Activated naive CD8-positive, alpha-beta T cell treated with anti-CD3 and anti-CD28 coated beads, Interleukin-2, amount 10 ng/mL, durations not matched to agents 7 days and 5 days (primary cell): ENCODE measurements around the gene SPTSSB. TPM values are rescaled to one million over a fixed set of nuclear protein-coding genes. Genes with fewer than 3 reads are reported as not detected.

Source experiments
- ATAC-seq: fragments of 150-1000 bp; cut with Tn5 transposase; one replicate; pipeline ENCODE4 v1.10.0; 2021; ENCODE audit warnings: low read depth, moderate library complexity
- POLR2A ChIA-PET: fragments of 350-600 bp; sonication (Branson Sonifier 250); formaldehyde crosslinking; loops from one replicate; lab custom pipeline; 2021; ENCODE audit warnings: antibody characterized with exemption; lab: Charles Lee
- DNase-seq: peaks from one replicate; pipeline ENCODE4 v3.0.0; 2021
- H3K27ac Mint-ChIP-seq: one replicate; pipeline ENCODE4 v1.8.0; 2022; ENCODE audit warnings: mild to moderate bottlenecking, mixed read lengths
- H3K27me3 Mint-ChIP-seq: one replicate; pipeline ENCODE4 v1.8.0; 2022; ENCODE audit warnings: mild to moderate bottlenecking, moderate library complexity, mixed read lengths
- H3K36me3 Mint-ChIP-seq: one replicate; pipeline ENCODE4 v1.8.0; 2021; ENCODE audit warnings: mild to moderate bottlenecking, mixed read lengths
- H3K4me1 Mint-ChIP-seq: one replicate; pipeline ENCODE4 v1.8.0; 2021; ENCODE audit warnings: mixed read lengths
- H3K4me3 Mint-ChIP-seq: one replicate; pipeline ENCODE4 v1.8.0; 2022; ENCODE audit warnings: mild to moderate bottlenecking, moderate library complexity, mixed read lengths
- H3K9me3 Mint-ChIP-seq: one replicate; pipeline ENCODE4 v1.8.0; 2021; ENCODE audit warnings: mixed read lengths
- total RNA-seq, 2 experiments: library from RNA; stranded (reverse); gene quantifications; one replicate each; pipeline ENCODE4 v1.2.3, GENCODE V29; 2021

Gene SPTSSB
- total RNA-seq, 2 experiments from 2014 or later: 0.08 TPM; not detected in 1

DNA sequence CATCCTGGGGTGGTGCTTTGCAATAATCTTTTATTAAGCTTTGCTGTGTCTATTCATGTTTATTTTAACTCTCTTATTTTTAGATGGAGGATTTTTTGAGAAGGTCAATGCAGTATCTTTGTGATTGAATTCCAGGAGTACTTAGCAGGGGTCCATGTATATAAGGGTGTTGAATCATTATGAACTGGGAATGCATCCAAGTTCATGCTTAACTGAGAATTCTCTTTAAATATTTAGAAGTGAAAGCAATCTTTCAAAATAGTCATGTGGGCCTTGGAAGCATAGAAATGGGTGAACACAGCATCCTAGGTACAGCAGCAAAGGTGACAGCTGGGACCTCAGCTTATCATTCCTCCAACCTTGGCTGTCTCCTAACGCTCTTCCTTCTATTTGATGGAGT, 27.3 kb downstream of the SPTSSB start:
- H3K27ac Mint-ChIP-seq: no peak overlapping the region
- no peak overlapping the region for H3K4me3 Mint-ChIP-seq
- peaks cover 1% of the 10 kb centered on the region for H3K9me3 Mint-ChIP-seq
- H3K4me1 Mint-ChIP-seq: peaks cover 3% of the 10 kb centered on the region
- DNase-seq (no peak), ATAC-seq (no peak)
- peaks cover 53% of the 10 kb centered on the region for H3K27me3 Mint-ChIP-seq
- H3K36me3 Mint-ChIP-seq: no peaks in the 10 kb centered on the region
- POLR2A ChIA-PET: no interaction called here

DNA sequence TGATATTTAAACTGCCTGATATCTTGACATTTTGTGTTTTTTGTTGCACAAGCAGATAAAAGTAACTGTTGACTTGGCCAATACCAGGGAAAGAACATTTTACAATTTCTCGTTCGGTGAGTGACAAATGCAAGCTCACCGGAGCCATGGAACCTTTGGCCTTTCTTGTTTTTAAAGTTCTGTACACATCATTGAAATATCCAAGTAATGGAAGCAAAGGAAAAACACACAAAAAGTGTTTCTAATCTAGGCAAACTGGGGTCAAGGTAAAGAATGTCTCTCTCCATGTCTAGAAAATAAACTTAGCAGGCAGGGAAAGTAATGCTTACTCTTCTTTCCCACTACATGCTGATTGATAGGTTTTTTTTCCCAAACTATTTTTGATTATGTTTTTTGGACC, 27.8 kb downstream of the SPTSSB start:
- Mint-ChIP-seq H3K27ac (no peak overlapping the region), H3K27me3 (peaks cover 49% of the 10 kb centered on the region), H3K4me1 (no peaks in the 10 kb centered on the region), H3K36me3 (no peaks in the 10 kb centered on the region), H3K4me3 (no peak overlapping the region), H3K9me3 (peaks cover 1% of the 10 kb centered on the region)
- ATAC-seq (no peak), DNase-seq (no peak)
- POLR2A ChIA-PET: no interaction called here

DNA sequence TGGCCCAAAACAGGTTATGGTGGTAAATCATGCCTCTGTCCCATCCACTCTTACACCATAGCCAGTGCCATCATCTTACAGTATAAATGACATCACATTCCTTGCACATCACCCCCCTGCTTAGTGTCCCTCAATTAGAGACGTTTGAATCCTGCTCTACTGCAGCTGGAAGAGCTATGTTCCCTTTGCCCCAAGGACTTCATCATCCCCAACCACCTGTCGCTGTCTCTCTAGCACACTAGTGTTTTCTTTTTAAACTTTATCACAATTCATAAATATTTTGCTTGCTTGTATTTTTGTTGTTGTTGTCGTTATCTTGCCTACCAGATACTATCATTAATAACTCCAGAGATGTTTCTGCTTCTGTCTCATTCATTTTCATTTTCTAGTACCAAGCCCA, 28.7 kb downstream of the SPTSSB start:
- Mint-ChIP-seq H3K27ac (no peak overlapping the region), H3K4me1 (no peaks in the 10 kb centered on the region), H3K36me3 (no peaks in the 10 kb centered on the region), H3K4me3 (no peak overlapping the region), H3K27me3 (peaks cover 51% of the 10 kb centered on the region), H3K9me3 (peaks cover 1% of the 10 kb centered on the region)
- ATAC-seq: no peak
- POLR2A ChIA-PET: no interaction called here
- no peak for DNase-seq

DNA sequence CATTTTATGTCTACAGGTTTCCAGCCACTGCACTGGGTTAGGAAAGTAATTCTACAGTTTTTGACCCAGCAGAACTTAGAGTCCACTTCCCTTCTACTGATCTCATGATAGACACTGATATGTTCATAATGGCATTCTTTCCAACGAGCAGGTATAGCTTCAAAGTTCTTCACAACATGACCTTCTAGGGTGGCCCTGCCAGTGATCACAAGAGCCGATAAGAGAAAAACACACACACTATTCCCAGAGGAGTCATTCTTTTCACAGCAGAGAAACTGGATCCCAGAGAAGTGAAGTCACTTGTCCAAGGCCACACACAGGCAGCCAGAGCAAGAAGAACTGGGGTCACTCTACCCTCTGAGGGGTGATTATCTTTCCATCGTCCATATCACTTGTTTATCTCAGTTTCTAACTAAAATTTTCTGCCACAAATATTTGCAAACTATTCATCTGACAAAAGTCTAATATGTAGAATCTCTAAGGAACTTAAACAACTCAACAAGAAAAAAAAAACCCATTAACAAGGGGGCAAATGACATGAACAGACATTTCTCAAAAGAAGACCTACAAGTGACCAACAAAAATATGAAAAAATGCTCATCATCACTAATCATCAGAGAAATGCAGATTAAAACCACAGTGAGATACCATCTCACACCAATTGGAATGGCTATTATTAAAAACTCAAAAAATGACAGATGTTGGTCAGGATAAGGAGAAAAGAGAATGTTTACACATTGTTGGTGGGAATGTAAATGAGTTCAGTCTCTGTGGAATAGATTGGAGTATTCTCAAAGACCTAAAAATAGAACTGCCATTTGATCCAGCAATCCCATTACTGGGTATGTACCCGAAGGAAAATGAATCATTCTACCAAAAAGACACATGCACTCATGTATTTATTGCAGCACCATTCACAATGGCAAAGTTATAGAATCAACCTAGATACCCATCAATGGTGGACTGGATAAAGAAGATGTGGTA, 31.5 kb downstream of the SPTSSB start:
- no peaks in the 10 kb centered on the region for H3K36me3 Mint-ChIP-seq
- H3K27ac Mint-ChIP-seq: no peak overlapping the region
- H3K4me1 Mint-ChIP-seq: no peaks in the 10 kb centered on the region
- no peak overlapping the region for H3K4me3 Mint-ChIP-seq
- ATAC-seq: no peak
- POLR2A ChIA-PET: no interaction called here
- H3K9me3 Mint-ChIP-seq: peaks cover 4% of the 10 kb centered on the region
- DNase-seq: no peak
- H3K27me3 Mint-ChIP-seq: peaks cover 55% of the 10 kb centered on the region

DNA sequence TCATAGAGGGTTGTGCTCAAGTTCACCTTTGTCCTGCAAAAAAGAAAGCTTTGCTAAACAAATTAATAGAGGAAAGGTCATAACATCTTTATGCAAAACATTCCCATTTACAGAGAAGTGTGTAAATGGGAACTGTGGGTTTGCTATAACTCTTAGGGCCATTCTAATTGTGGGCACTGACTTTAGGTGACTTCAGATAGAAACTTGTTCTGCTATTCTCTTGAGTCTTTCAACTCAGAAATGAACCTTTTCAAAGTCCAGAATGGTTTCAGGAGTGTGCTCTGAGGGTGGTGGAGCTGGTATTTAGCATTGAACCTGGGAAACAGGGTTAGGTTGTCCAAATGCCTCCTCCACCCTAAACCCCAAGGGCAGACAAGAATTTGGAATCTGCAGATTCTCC, 34.0 kb downstream of the SPTSSB start:
- Mint-ChIP-seq H3K9me3 (peaks cover 7% of the 10 kb centered on the region), H3K27me3 (peaks cover 62% of the 10 kb centered on the region)

DNA sequence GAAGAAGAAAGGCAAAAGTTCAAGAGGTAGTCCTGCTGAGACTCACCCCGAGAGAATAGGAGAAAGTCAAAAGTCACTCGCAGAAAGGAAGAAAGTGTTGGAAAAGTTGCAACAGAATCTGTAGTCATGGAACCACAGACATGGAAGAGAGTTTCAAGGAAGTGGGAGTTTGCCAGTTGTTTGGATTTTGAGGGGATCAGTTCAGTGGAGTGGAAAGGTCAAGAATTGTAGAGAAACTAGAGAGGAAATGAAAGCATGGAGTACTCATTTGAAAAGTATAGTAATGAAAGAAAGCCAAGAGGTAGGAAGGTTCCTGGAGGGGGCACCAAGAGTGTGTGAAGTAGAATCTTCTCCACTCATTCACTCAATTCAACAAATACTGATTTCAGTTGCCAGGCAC, 34.7 kb downstream of the SPTSSB start:
- H3K27me3 Mint-ChIP-seq: peaks cover 58% of the 10 kb centered on the region
- POLR2A ChIA-PET: no interaction called here
- ATAC-seq (no peak), DNase-seq (no peak)
- no peaks in the 10 kb centered on the region for H3K4me1 Mint-ChIP-seq
- no peak overlapping the region for H3K4me3 Mint-ChIP-seq
- H3K27ac Mint-ChIP-seq: no peak overlapping the region
- peaks cover 7% of the 10 kb centered on the region for H3K9me3 Mint-ChIP-seq
- H3K36me3 Mint-ChIP-seq: no peaks in the 10 kb centered on the region

More for the DNA sequence above, 34.0 kb downstream of the SPTSSB start:
- no peak overlapping the region for H3K4me3 Mint-ChIP-seq
- H3K4me1 Mint-ChIP-seq: no peaks in the 10 kb centered on the region
- H3K27ac Mint-ChIP-seq: no peak overlapping the region
- ATAC-seq (no peak), DNase-seq (no peak)
- POLR2A ChIA-PET: no interaction called here
- no peaks in the 10 kb centered on the region for H3K36me3 Mint-ChIP-seq

DNA sequence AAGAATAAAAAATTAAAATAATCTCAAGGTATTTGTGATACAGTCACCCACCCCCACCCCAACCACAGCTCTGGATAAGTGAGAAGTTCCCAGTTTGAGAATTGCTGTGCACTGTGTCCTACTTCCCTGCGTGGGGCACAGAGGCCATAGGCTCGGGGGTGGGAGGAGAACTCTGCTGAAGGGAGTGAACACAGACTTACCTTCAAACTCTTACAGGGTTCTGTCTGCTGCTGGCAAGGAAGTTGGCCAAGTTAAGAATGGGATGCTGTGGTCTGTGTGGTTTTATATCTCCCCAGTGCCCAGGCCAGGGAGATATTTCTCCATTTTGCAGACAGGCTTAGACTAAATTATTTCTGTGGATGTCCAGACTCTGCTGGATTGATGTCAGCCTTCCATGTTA, 37.6 kb downstream of the SPTSSB start:
- POLR2A ChIA-PET: no interaction called here
- no peaks in the 10 kb centered on the region for H3K36me3 Mint-ChIP-seq
- H3K27me3 Mint-ChIP-seq: peaks cover 47% of the 10 kb centered on the region
- peaks cover 2% of the 10 kb centered on the region for H3K4me1 Mint-ChIP-seq
- H3K4me3 Mint-ChIP-seq: no peak overlapping the region
- no peak overlapping the region for H3K27ac Mint-ChIP-seq
- no peak for ATAC-seq
- H3K9me3 Mint-ChIP-seq: peaks cover 9% of the 10 kb centered on the region
- DNase-seq: no peak

DNA sequence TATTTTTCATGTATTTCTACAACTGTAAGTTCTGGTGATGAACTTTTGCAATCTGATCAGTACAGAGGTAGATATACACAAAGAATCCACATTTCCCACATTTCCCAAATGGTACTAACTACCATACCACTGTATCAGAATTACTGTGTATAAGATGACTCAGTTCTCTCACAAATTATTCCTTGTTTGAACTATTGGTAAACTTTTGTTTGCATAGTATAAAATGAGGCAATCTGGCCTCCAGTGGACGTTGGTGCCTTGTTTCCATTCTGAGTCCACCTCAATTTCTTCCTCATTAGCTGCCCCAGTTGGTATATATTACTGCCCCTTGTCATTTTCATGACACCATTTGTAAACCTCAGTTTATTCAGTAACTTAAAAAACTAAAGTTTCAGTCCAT, 38.5 kb downstream of the SPTSSB start:
- H3K36me3 Mint-ChIP-seq: no peaks in the 10 kb centered on the region
- H3K4me1 Mint-ChIP-seq: peaks cover 4% of the 10 kb centered on the region
- no peak overlapping the region for H3K4me3 Mint-ChIP-seq
- no peak for ATAC-seq
- no peak overlapping the region for H3K27ac Mint-ChIP-seq
- H3K27me3 Mint-ChIP-seq: peaks cover 46% of the 10 kb centered on the region
- POLR2A ChIA-PET: no interaction called here
- DNase-seq: no peak
- peaks cover 9% of the 10 kb centered on the region for H3K9me3 Mint-ChIP-seq

DNA sequence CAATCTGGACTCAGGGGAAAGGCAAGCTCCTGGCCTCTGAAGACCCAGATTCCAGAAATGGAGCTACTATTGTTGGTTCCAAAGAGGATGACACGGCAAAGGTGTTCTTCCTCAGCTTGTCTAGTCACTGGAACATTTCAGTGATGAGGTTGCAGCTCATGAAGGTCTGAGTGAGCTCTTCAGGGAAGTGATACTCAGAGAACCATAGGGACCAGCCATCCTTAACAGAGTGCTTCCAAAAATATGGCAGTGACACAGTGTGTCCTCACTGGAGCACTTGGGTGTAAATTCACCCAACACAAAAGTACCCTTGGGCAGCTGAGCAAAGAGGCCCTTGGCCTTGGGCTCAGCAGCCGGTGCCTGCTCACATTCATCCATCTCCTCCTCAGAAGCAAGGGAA, 46.3 kb downstream of the SPTSSB start:
- H3K27ac Mint-ChIP-seq: no peak overlapping the region
- H3K4me1 Mint-ChIP-seq: peaks cover 4% of the 10 kb centered on the region
- peaks cover 53% of the 10 kb centered on the region for H3K27me3 Mint-ChIP-seq
- POLR2A ChIA-PET: no interaction called here
- H3K9me3 Mint-ChIP-seq: peaks cover 11% of the 10 kb centered on the region
- no peak overlapping the region for H3K4me3 Mint-ChIP-seq
- ATAC-seq: no peak
- H3K36me3 Mint-ChIP-seq: peaks cover 4% of the 10 kb centered on the region
- DNase-seq: no peak

DNA sequence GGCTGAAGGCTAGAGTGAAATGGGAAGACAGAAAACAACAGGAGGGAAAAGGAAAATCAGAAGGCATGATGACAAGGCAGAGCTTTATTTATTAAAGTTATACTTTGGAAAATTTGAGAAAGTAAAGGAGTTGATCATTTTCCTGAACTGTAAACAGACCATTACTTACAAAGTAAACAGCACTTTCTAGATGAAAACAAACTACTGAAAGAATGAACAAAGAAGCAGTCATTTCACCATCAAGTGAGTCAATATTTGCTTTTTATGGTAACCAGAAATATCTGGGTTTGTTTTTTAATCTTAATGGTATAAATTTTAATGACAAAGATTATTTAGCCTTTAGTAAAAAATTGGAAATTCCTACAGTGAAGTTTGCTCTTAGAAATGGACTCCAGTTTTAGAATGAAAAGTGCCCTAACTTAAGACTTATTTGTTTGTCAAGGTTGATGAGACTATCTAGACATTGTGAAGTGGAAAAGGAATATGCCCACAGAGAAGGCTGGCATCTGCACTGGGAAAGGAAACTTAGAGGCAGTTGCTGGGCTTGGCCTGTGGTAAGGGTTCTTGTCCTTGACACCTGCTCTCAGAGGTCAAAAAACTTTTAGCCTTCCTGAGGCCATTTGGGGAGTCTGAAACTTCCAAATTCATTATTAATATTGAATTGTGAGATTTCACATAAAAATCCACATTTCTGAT, 47.2 kb downstream of the SPTSSB start:
- no peak overlapping the region for H3K4me3 Mint-ChIP-seq

DNA sequence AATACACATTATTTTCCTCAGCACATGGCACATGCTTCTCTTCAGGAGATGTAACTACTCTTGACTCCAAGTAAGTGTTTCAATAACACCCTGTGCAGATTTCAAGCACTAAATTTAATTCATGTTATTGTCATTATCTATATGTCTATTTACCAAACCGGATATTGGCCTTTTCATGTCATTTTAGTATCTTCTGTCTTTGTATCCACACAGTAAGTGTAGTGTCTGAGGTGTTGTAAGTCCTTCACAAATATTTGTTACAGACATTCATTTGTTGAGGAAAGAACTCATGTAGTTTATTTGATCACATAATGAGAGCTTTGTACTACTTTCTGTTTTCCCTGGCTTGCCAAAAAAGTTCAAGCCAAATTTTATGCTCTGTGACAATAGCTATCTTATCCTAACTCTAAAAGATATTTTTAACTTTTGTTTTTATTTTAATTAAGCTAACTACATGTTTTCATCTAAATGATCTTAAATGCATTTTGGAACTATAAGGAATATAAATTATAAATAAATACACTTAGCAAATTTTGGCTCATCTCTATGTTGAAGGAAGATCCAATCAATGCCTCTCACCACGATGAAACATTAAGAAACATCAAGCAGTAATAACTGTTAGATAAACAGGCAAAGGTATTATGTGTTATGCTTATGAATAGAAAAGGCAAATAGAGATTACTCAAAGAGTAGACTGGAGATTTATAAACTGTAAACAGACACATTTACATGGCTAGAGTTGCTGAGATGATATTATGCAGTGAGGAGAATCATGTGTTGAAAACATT, 48.3 kb downstream of the SPTSSB start:
- Mint-ChIP-seq H3K4me3 (no peak overlapping the region), H3K27ac (no peak overlapping the region), H3K27me3 (peaks cover 49% of the 10 kb centered on the region), H3K4me1 (peaks cover under 1% of the 10 kb centered on the region), H3K9me3 (peaks cover 10% of the 10 kb centered on the region), H3K36me3 (peaks cover 4% of the 10 kb centered on the region)
- ATAC-seq: no peak
- DNase-seq: no peak
- POLR2A ChIA-PET: no interaction called here

More for the DNA sequence above, 47.2 kb downstream of the SPTSSB start:
- H3K9me3 Mint-ChIP-seq: peaks cover 12% of the 10 kb centered on the region
- POLR2A ChIA-PET: no interaction called here
- no peak overlapping the region for H3K27ac Mint-ChIP-seq
- peaks cover 57% of the 10 kb centered on the region for H3K27me3 Mint-ChIP-seq
- H3K4me1 Mint-ChIP-seq: peaks cover 3% of the 10 kb centered on the region
- no peak for DNase-seq
- H3K36me3 Mint-ChIP-seq: peaks cover 4% of the 10 kb centered on the region
- ATAC-seq: no peak

DNA sequence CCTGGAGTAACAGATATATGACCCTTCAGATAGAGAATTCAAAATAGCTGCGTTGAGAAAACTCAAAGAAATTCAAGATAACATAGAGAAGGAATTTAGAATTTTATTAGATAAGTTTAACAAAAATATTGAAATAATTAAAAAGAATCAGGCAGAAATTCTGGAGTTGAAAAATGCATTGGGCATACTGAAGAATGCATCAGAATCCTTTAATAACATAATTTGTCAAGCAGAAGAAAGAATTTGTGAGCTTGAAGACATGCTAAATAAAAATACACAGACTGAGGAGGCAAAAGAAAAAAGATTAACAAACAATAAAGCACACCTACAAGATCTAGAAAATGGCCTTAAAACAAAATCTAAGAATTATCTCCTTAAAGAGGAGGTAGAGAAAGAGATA, 50.5 kb downstream of the SPTSSB start:
- H3K27me3 Mint-ChIP-seq: peaks cover 57% of the 10 kb centered on the region
- no peak overlapping the region for H3K27ac Mint-ChIP-seq
- POLR2A ChIA-PET: no interaction called here
- no peak overlapping the region for H3K4me3 Mint-ChIP-seq
- H3K36me3 Mint-ChIP-seq: peaks cover 5% of the 10 kb centered on the region
- peaks cover 7% of the 10 kb centered on the region for H3K9me3 Mint-ChIP-seq
- ATAC-seq (no peak), DNase-seq (no peak)
- peaks cover 15% of the 10 kb centered on the region for H3K4me1 Mint-ChIP-seq

DNA sequence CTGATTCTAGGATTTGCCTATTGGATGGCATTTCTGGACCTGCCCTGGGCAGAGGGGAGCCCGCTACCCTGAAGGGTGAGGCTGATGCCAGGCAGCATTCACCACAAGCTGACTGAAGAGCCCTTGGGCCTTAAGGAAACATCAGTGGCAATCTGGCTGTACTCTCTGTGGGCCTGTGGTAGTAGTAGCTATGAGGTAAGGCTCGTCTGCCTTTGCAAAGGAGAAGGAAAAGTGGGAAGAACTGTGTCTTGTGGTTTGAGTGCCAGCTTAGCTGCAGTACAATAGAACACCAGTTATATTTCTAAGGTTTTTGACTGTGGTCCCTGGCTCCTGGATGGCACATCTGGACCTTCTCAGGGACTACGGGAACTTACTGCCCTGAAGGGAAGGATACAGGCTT, 51.5 kb downstream of the SPTSSB start:
- DNase-seq (no peak), ATAC-seq (no peak)
- H3K27ac Mint-ChIP-seq: no peak overlapping the region
- peaks cover 65% of the 10 kb centered on the region for H3K27me3 Mint-ChIP-seq
- POLR2A ChIA-PET: no interaction called here
- H3K9me3 Mint-ChIP-seq: peaks cover 7% of the 10 kb centered on the region
- H3K4me1 Mint-ChIP-seq: peaks cover 15% of the 10 kb centered on the region
- H3K4me3 Mint-ChIP-seq: no peak overlapping the region
- peaks cover 5% of the 10 kb centered on the region for H3K36me3 Mint-ChIP-seq
